PC-9 (cell line): ENCODE results near the gene E2F3. TPM values are rescaled to one million over a fixed set of nuclear protein-coding genes. Genes with fewer than 3 reads are reported as not detected.

Source experiments
- BruUV-seq: library from RNA; stranded (reverse); fragments of 400-500 nt; replicated peaks from 2 replicates; lab custom pipeline; 2021; lab: Mats Ljungman, UMichigan
- CTCF ChIA-PET: fragments of 300-600 bp; sonication (Branson Sonifier 250); formaldehyde crosslinking; loops from one replicate; lab custom pipeline; 2022; ENCODE audit warnings: antibody characterized with exemption; lab: Charles Lee
- POLR2A ChIA-PET: fragments of 300-600 bp; sonication (Branson Sonifier 250); formaldehyde crosslinking; loops from one replicate; lab custom pipeline; 2022; ENCODE audit warnings: antibody characterized with exemption; ENCODE audit not compliant: unreplicated experiment; lab: Charles Lee
- DNase-seq, 2 experiments: peaks; one replicate each; pipeline versions ENCODE4 v3.0.0 to v3.0.0-alpha.2; 2015 to 2022; ENCODE audit warnings: mixed read lengths in 1 of 2
- H2AFZ ChIP-seq: fragments of 200-600 bp; sonication (generic); 2 replicates; pipeline ENCODE4 v1.8.1; 2017; ENCODE audit warnings: antibody characterized with exemption
- H3F3A ChIP-seq: fragments of 200-600 bp; sonication (generic); 2 replicates; pipeline ENCODE4 v1.8.1; 2017; ENCODE audit warnings: antibody characterized with exemption, mild to moderate bottlenecking, low read depth; ENCODE audit not compliant: insufficient read depth
- H3K27ac ChIP-seq: fragments of 200-600 bp; sonication (generic); 2 replicates; pipeline ENCODE4 v1.6.1; 2016; ENCODE audit warnings: mixed run types
- H3K27me3 ChIP-seq: fragments of 200-600 bp; sonication (generic); 2 replicates; pipeline ENCODE4 v1.6.1; 2016; ENCODE audit warnings: low read depth, mixed run types; ENCODE audit not compliant: insufficient read depth
- H3K36me3 ChIP-seq: fragments of 200-600 bp; sonication (generic); 2 replicates; pipeline ENCODE4 v1.6.1; 2016; ENCODE audit warnings: low read depth, mixed run types
- H3K4me1 ChIP-seq: fragments of 200-600 bp; sonication (generic); replicated peaks from 2 replicates; pipeline ENCODE4 v1.6.1; 2016; ENCODE audit warnings: mixed run types; ENCODE audit not compliant: insufficient read depth
- H3K4me2 ChIP-seq: fragments of 200-600 bp; sonication (generic); 2 replicates; pipeline ENCODE4 v1.6.1; 2017; ENCODE audit warnings: mixed run types
- H3K4me3 ChIP-seq: fragments of 200-600 bp; sonication (generic); 2 replicates; pipeline ENCODE4 v1.6.1; 2016; ENCODE audit warnings: mixed run types
- H3K79me2 ChIP-seq: fragments of 200-600 bp; sonication (generic); 2 replicates; pipeline ENCODE4 v1.6.1; 2017; ENCODE audit warnings: low read depth, mixed run types
- H3K9me2 ChIP-seq: fragments of 200-600 bp; sonication (generic); 2 replicates; pipeline ENCODE4 v1.8.1; 2017; ENCODE audit warnings: mild to moderate bottlenecking; ENCODE audit not compliant: insufficient read depth
- H3K9me3 ChIP-seq: fragments of 200-600 bp; sonication (generic); 2 replicates; pipeline ENCODE4 v1.8.1; 2016; ENCODE audit warnings: low read depth; ENCODE audit not compliant: insufficient read depth
- H4K20me1 ChIP-seq: fragments of 200-600 bp; sonication (generic); 2 replicates; pipeline ENCODE4 v1.8.1; 2017; ENCODE audit not compliant: insufficient read depth
- EZH2 ChIP-seq: fragments of 200-600 bp; sonication (generic); IDR thresholded peaks from 2 replicates; pipeline ENCODE4 v1.8.0; 2017; ENCODE audit warnings: antibody characterized with exemption, low read depth
- intact Hi-C: fragments of 100-400 bp; cut with micrococcal nuclease; formaldehyde crosslinking; loops from one replicate; pipeline ENCODE4 v1.10.0; 2022; ENCODE audit not compliant: unreplicated experiment
- total RNA-seq: library from RNA; stranded (reverse); gene quantifications from 2 replicates; pipeline ENCODE4 v1.2.3, GENCODE V29; 2021
- TF ChIP-seq, protein P1 (sequence below): fragments of 200-600 bp; sonication (generic); conservative IDR thresholded peaks from 2 replicates; pipeline ENCODE4 v1.6.1; 2017; ENCODE audit warnings: mixed run types, antibody characterized with exemption, mild to moderate bottlenecking, moderate library complexity

E2F3 gene
- total RNA-seq, 1 experiment from 2014 or later: 20.0 TPM

- intact Hi-C loops: no loop called here
- TF ChIP-seq, protein P1, sequence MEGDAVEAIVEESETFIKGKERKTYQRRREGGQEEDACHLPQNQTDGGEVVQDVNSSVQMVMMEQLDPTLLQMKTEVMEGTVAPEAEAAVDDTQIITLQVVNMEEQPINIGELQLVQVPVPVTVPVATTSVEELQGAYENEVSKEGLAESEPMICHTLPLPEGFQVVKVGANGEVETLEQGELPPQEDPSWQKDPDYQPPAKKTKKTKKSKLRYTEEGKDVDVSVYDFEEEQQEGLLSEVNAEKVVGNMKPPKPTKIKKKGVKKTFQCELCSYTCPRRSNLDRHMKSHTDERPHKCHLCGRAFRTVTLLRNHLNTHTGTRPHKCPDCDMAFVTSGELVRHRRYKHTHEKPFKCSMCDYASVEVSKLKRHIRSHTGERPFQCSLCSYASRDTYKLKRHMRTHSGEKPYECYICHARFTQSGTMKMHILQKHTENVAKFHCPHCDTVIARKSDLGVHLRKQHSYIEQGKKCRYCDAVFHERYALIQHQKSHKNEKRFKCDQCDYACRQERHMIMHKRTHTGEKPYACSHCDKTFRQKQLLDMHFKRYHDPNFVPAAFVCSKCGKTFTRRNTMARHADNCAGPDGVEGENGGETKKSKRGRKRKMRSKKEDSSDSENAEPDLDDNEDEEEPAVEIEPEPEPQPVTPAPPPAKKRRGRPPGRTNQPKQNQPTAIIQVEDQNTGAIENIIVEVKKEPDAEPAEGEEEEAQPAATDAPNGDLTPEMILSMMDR: no peak
- no peak for TF ChIP-seq EZH2
- peaks cover 30% of the 10 kb centered on the region for H3K79me2 ChIP-seq
- POLR2A ChIA-PET: no interaction called here
- no peaks in the 10 kb centered on the region for H3K27me3 ChIP-seq
- no peak overlapping the region for H2AFZ ChIP-seq
- H3K4me2 ChIP-seq: no peak overlapping the region
- no peak for DNase-seq
- no peaks in the 10 kb centered on the region for H3K9me2 ChIP-seq
- no peak overlapping the region for H3K4me3 ChIP-seq
- CTCF ChIA-PET: no interaction called here
- H3K9me3 ChIP-seq: no peaks in the 10 kb centered on the region
- peaks cover 23% of the 10 kb centered on the region for H3K4me1 ChIP-seq
- BruUV-seq: no TSS peak
- H3F3A ChIP-seq: peaks cover 17% of the 10 kb centered on the region; the same call in 1 of the 2 replicates
- no peaks in the 10 kb centered on the region for H4K20me1 ChIP-seq
- H3K27ac ChIP-seq: no peak overlapping the region
- H3K36me3 ChIP-seq: peaks cover 13% of the 10 kb centered on the region; the same call in 1 of the 2 replicates
Measured at GRCh38 chr6:20539387-20539786, 137.7 kb downstream of the E2F3 start.

DNA sequence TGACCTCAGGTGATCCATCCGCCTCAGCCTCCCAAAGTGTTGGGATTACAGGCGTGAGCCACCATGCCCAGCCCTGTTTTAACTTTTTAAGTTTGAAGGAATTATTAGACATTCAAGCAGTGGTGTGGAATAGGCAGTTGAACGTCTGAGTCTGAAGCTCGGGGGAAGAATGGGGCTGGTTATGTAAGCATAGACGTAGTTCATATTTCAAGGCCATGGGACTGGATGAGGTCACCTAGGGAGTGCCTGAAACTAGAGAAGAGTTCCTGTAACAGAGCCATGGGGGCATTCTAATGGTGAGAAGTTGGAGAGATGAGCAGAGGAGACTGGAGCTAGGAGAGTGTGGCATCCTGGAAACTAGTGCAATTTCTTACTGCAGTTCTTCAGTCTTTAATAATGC is 139.0 kb downstream of the E2F3 start:
- no peak overlapping the region for H2AFZ ChIP-seq
- H3K27me3 ChIP-seq: no peaks in the 10 kb centered on the region
- H3F3A ChIP-seq: peaks cover 17% of the 10 kb centered on the region; the same call in 1 of the 2 replicates
- peaks cover 16% of the 10 kb centered on the region for H3K4me1 ChIP-seq
- H4K20me1 ChIP-seq: no peaks in the 10 kb centered on the region
- peaks cover 13% of the 10 kb centered on the region; the same call in 1 of the 2 replicates for H3K36me3 ChIP-seq
- ChIA-PET CTCF (no interaction called here), POLR2A (no interaction called here)
- H3K79me2 ChIP-seq: peaks cover 18% of the 10 kb centered on the region
- no peak overlapping the region for H3K4me3 ChIP-seq
- no TSS peak for BruUV-seq
- H3K9me2 ChIP-seq: no peaks in the 10 kb centered on the region
- H3K27ac ChIP-seq: no peak overlapping the region
- intact Hi-C loops: no loop called here
- no peak overlapping the region for H3K4me2 ChIP-seq
- no peak for DNase-seq
- no peaks in the 10 kb centered on the region for H3K9me3 ChIP-seq
- TF ChIP-seq EZH2: no peak

DNA sequence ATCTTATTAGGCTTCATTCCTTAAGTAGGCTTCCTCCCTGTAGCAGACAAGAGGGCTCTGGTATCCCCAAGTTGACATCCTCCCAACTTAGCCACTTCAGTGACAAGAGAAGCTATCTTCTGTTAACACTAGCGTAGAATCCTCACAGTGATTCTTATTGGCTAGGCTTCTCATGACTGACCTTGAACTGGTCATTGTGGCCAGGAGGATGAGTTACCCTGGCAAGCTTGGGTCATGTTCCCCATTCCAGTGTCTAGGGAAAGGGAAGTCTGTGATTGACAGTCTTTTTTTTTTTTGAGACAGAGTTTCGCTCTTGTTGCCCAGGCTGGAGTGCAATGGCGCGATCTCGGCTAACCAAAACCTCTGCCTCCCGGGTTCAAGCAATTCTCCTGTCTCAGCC is 139.7 kb downstream of the E2F3 start:
- Histone ChIP-seq H2AFZ (no peak overlapping the region), H3F3A (peaks cover 17% of the 10 kb centered on the region; the same call in 1 of the 2 replicates), H4K20me1 (no peaks in the 10 kb centered on the region), H3K4me2 (no peak overlapping the region), H3K9me2 (no peaks in the 10 kb centered on the region), H3K79me2 (peaks cover 15% of the 10 kb centered on the region), H3K4me3 (no peak overlapping the region), H3K27me3 (no peaks in the 10 kb centered on the region), H3K36me3 (peaks cover 17% of the 10 kb centered on the region; the same call in 1 of the 2 replicates), H3K4me1 (peaks cover 16% of the 10 kb centered on the region), H3K27ac (no peak overlapping the region), H3K9me3 (no peaks in the 10 kb centered on the region)
- intact Hi-C loops: no loop called here
- CTCF ChIA-PET: no interaction called here
- no TSS peak for BruUV-seq
- POLR2A ChIA-PET: no interaction called here
- no peak for TF ChIP-seq EZH2
- TF ChIP-seq, protein P1: no peak
- no peak for DNase-seq
